GM12878 (cell line): Measurements from ENCODE around the gene MTR. TPM values are rescaled to one million over a fixed set of nuclear protein-coding genes. Genes with fewer than 3 reads are reported as not detected.

Source experiments
- ATAC-seq: fragments of 200-7000 bp; cut with Tn5 transposase; 3 replicates; pipeline ENCODE4 v1.9.1; 2020; ENCODE audit warnings: mild to moderate bottlenecking, moderate library complexity
- BruUV-seq: library from RNA; stranded (reverse); fragments of 400-500 nt; replicated peaks from 2 replicates; lab custom pipeline; 2021; lab: Mats Ljungman, UMichigan
- CTCF ChIA-PET: fragments of 300-600 bp; sonication (Branson Sonifier 250); formaldehyde crosslinking; extraction: SDS; loops from one replicate; lab custom pipeline; 2021; ENCODE audit warnings: inconsistent platforms; lab: Yijun Ruan, JAX
- POLR2A ChIA-PET: fragments of 350-600 bp; formaldehyde crosslinking; extraction: SDS; loops from one replicate; lab custom pipeline; 2021; ENCODE audit warnings: inconsistent platforms; lab: Charles Lee
- RAD21 ChIA-PET: fragments of 300-600 bp; sonication (Branson Sonifier 250); formaldehyde crosslinking; loops from one replicate; lab custom pipeline; 2023; ENCODE audit warnings: antibody characterized with exemption; ENCODE audit not compliant: unreplicated experiment; lab: Charles Lee
- SMC1A ChIA-PET: fragments of 300-600 bp; sonication (Branson Sonifier 250); formaldehyde crosslinking; loops from one replicate; lab custom pipeline; 2023; ENCODE audit not compliant: unreplicated experiment, uncharacterized antibody; lab: Charles Lee
- DNase-seq: peaks from one replicate; pipeline ENCODE4 v3.0.0-alpha.2; 2011; ENCODE audit warnings: low read depth, low spot score
- FAIRE-seq: peaks from 3 replicates; lab custom pipeline; 2011; peaks lifted over from hg19 to GRCh38; lab: Jason Lieb, UNC
- H2AFZ ChIP-seq: 2 replicates; pipeline ENCODE4 v1.6.0; 2011; ENCODE audit warnings: low read depth, low read length, control low read depth; ENCODE audit not compliant: control insufficient read depth
- H3K27ac ChIP-seq: 2 replicates; pipeline ENCODE4 v1.5.1; 2011; ENCODE audit warnings: control low read depth; ENCODE audit not compliant: control insufficient read depth, insufficient read depth
- H3K27me3 ChIP-seq, 2 experiments: replicated peaks in 1 of 2; 2 replicates each; pipeline versions ENCODE4 v1.6.0 to v1.6.1; 2011; ENCODE audit warnings: low read length in 1 of 2; ENCODE audit not compliant: control insufficient read depth in 2 of 2, insufficient read depth in 2 of 2
- H3K36me3 ChIP-seq, 2 experiments: 2 replicates each; pipeline ENCODE4 v1.5.1; 2011; ENCODE audit warnings: low read length in 1 of 2; ENCODE audit not compliant: control insufficient read depth in 2 of 2, insufficient read depth in 2 of 2
- H3K4me1 ChIP-seq: 2 replicates; pipeline ENCODE4 v1.6.1; 2011; ENCODE audit warnings: mild to moderate bottlenecking, low read length, moderate library complexity, mixed read lengths; ENCODE audit not compliant: control insufficient read depth, insufficient read depth
- H3K4me2 ChIP-seq: 2 replicates; pipeline ENCODE4 v1.6.0; 2011; ENCODE audit warnings: control low read depth; ENCODE audit not compliant: control insufficient read depth, insufficient read depth
- H3K4me3 ChIP-seq: fragments of 200-600 bp; sonication (generic); 2 replicates; pipeline ENCODE4 v1.5.1; 2016
- H3K79me2 ChIP-seq: 2 replicates; pipeline ENCODE4 v1.6.0; 2011; ENCODE audit warnings: low read length; ENCODE audit not compliant: control insufficient read depth, insufficient read depth
- H3K9ac ChIP-seq: 2 replicates; pipeline ENCODE4 v1.8.0; 2011; ENCODE audit warnings: low read length, control low read depth, mixed read lengths; ENCODE audit not compliant: control insufficient read depth, insufficient read depth
- H3K9me3 ChIP-seq: replicated peaks from 3 replicates; pipeline ENCODE4 v1.5.1; 2011; ENCODE audit warnings: mild to moderate bottlenecking, low read length; ENCODE audit not compliant: control insufficient read depth, insufficient read depth
- H4K20me1 ChIP-seq: 2 replicates; pipeline ENCODE4 v1.6.0; 2011; ENCODE audit not compliant: control insufficient read depth, insufficient read depth
- BACH1 ChIP-seq: fragments of 450-650 bp; IDR thresholded peaks from 2 replicates; pipeline ENCODE4 v1.6.1; 2017; ENCODE audit warnings: mild to moderate bottlenecking, borderline replicate concordance
- CEBPB ChIP-seq, 2 experiments: fragments of 150-350 bp in 1 of 2; IDR thresholded peaks; 2 replicates each; pipeline ENCODE4 v1.6.1; 2012 to 2014; ENCODE audit warnings: low read depth in 2 of 2, low read length in 2 of 2, borderline replicate concordance in 1 of 2, inconsistent platforms in 1 of 2
- E2F4 ChIP-seq: IDR thresholded peaks from 2 replicates; pipeline ENCODE4 v1.6.1; 2012; ENCODE audit warnings: low read depth, low read length, improper control_type of control experiment
- RAD21 ChIP-seq: IDR thresholded peaks from 2 replicates; pipeline ENCODE4 v1.6.1; 2011; ENCODE audit warnings: mild to moderate bottlenecking, low read depth, low read length, moderate library complexity; ENCODE audit not compliant: insufficient read depth
- SMAD1 ChIP-seq: fragments of 450-650 bp; IDR thresholded peaks from 2 replicates; pipeline ENCODE4 v1.6.1; 2018; ENCODE audit warnings: mild to moderate bottlenecking, low read depth; ENCODE audit not compliant: partially characterized antibody
- ZNF24 ChIP-seq: fragments of 450-650 bp; IDR thresholded peaks from 2 replicates; pipeline ENCODE4 v1.6.1; 2017; ENCODE audit warnings: antibody characterized with exemption, mild to moderate bottlenecking
- WGBS: methylation state at CpG from one replicate; pipeline ENCODE4 v1.1.6; 2016; ENCODE audit warnings: low lambda C conversion rate; ENCODE audit not compliant: insufficient replicate concordance, insufficient coverage; ENCODE audit errors: missing lambda C conversion rate; 5-methylcytosine and 5-hydroxymethylcytosine counted together
- in situ Hi-C: fragments of 300-500 bp; cut with MboI; formaldehyde crosslinking; loops from 9 replicates; pipeline ENCODE4 v1.14.3; 2018; ENCODE audit warnings: mixed read lengths
- intact Hi-C: fragments of 100-400 bp; cut with micrococcal nuclease; formaldehyde crosslinking; loops from one replicate; pipeline ENCODE4 v1.14.2; 2022; ENCODE audit not compliant: unreplicated experiment
- polyA plus RNA-seq, 11 experiments: library from polyadenylated mRNA; depleted of rRNA in 4 of 11; unstranded in 6 of 11; stranded (reverse) in 5 of 11; fragments of >200 nt; fragmentation: Nextera tagmentation in 4 of 11; fragmentation: Illumina TruSeq in 1 of 11; extraction: Ambion mirVana in 4 of 11; extraction: Trizol in 1 of 11; gene quantifications; 1 replicate in 1 of 11; 2 replicates in 10 of 11; pipeline versions ENCODE4 v1.2.1 to v1.2.3, GENCODE V29; 2011 to 2016; ENCODE audit warnings: inconsistent platforms in 2 of 11, missing spikeins in 2 of 11, low read depth in 1 of 11
- total RNA-seq, 4 experiments: library from RNA; depleted of rRNA in 3 of 4; stranded (reverse); fragments of >200 nt in 3 of 4; fragmentation: Illumina TruSeq in 1 of 4; extraction: Trizol in 1 of 4; gene quantifications; 2 replicates each; pipeline versions ENCODE4 v1.2.1 to v1.2.3, GENCODE V29; 2013 to 2021

The MTR gene
- total and polyA plus RNA-seq, 10 of the 15 experiments (the other 5 are each of a cell fraction or from before 2014, with no cell fraction given): 2.4 to 38.7 (median 16.5) TPM

DNA sequence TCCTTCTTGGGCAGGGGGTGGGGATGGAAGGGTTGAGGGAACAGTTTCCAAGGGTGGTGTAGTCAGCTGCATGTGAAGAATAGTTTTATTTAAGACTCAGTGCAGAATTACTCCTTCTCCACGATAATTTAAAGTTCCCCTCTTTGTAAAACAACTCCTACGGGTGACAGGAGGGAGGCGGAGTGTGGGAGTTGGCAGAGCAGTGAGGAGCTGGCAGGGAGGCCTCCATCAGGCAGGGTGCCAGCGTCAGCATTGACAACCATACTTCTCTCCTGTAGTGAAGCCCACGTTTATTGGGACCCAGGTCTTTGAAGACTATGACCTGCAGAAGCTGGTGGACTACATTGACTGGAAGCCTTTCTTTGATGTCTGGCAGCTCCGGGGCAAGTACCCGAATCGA is 93.8 kb downstream of the MTR start:
- FAIRE-seq: no peak
- H2AFZ ChIP-seq: no peak overlapping the region
- 94% methylated on average over 8 of the region's 8 CpGs for WGBS
- no peaks in the 10 kb centered on the region; the same call in 1 of the 2 replicates for H4K20me1 ChIP-seq
- no peak overlapping the region for H3K4me3 ChIP-seq
- no peaks in the 10 kb centered on the region for H3K4me1 ChIP-seq
- no peaks in the 10 kb centered on the region for H3K79me2 ChIP-seq
- H3K36me3 ChIP-seq: peaks cover 2 to 15% of the 10 kb centered on the region in 2 experiments
- in situ Hi-C loops (no loop called here), intact Hi-C loops (no loop called here)
- no peak overlapping the region for H3K9ac ChIP-seq
- no peaks in the 10 kb centered on the region for H3K27me3 ChIP-seq
- POLR2A ChIA-PET: no interaction called here
- no TSS peak for BruUV-seq
- TF ChIP-seq E2F4 (no peak), RAD21 (no peak), BACH1 (no peak), SMAD1 (no peak), CEBPB (IDR thresholded peaks at IDR 0.05; ENCODE audit: borderline replicate concordance in 1 of 2, low read depth in 2 of 2, low read length in 2 of 2) (no peak), ZNF24 (no peak)
- H3K4me2 ChIP-seq: no peak overlapping the region
- RAD21 ChIA-PET: no interaction called here
- SMC1A ChIA-PET: interaction anchor here (0.7 kb wide), 1 partner anchor 802 kb away, joined by 3 read pairs; no protein-coding TSS in a partner anchor
- CTCF ChIA-PET: no interaction called here
- no peak for DNase-seq
- no peak overlapping the region for H3K27ac ChIP-seq
- no peak for ATAC-seq
- no peaks in the 10 kb centered on the region for H3K9me3 ChIP-seq
